Inflammatory macrophage treated with lipopolysaccharide for 4 hours (primary cell): Measurements from ENCODE around the gene KIAA1614.

ENCODE experiments used
- DNase-seq: peaks from one replicate; pipeline ENCODE4 v3.0.0-alpha.2; 2020

KIAA1614 gene

DNA sequence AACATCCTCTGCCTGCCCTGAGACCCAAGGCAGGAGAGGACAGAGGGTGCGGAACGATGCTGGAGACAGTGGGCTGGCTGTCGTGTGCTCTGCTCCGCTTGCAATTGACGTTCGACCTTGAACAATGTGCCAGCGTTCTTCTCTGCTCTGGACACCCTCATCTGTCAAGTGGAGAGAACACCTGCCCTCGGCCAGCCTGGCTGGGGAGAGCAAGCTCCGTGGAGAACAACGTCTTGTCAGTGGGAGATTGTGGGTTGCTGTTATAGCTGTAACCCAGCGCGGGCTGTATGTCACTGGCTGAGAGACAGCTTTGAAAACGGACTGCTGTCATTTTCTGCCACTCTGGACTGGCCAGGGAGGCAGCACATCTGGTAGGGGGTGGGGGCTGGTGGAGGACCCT lies 14.7 kb downstream of the KIAA1614 start:
- no peak for DNase-seq

DNA sequence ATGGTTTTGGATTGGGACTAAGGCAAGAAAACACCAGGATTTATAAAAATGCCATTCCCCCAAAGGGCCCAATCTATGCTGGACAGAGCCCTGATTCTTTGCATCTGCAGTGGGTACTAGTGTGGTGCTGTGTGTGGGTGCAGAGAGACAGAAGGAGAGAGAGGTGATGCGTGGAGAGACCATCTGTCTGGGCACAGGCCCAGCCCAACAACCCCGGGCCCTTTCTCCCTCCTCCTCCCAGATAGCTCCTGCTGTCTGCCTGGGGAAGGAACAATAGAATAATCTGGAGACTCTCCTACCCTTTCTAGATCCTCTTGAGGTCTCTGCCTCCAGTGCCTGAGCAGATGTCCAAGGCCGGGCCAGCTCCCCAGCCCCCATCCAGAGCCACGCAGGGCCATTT lies 15.1 kb downstream of the KIAA1614 start:
- no peak for DNase-seq

DNA sequence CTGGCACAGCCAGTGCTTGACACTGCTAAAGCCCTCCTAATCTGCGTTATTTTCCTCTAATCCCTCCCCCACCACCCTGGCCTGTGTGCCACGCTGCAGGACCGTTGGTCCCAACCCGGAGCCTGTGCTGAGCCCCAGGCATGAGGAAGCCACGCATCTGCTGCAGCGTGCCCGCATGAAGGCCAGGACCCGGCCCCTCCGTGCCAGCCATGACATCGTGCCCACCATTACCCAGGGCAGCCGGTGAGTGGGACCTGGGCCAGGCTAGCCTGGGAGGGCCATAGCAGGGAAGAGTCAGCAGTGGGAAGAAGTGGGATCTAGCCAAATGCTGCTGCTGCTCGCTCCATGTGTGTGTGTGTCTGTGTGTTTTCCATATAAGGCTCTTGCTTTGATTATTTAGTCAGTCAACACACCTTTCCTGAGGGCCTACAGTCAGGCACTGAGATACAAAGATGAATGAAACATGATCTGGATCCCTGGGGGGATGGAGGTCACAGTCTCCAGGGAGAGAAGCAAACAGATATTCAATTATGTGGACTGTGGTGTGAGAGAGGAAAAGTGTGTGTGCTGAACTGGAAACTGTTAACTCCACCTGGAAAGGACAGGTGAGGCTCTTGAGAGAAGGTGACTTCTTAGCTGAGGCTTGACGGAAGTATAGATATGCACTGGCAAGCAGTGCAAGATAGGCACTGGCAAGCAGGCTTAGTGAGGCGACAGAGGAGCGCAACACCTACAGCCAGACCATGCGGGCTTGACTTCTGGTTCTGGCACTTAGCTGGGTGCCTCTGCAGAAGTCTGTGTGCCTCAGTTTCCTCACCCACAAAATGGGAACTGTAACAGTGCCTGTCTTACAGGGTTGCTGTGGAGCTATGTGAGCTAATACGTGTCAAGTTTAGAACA lies 15.9 kb downstream of the KIAA1614 start:
- no peak for DNase-seq

DNA sequence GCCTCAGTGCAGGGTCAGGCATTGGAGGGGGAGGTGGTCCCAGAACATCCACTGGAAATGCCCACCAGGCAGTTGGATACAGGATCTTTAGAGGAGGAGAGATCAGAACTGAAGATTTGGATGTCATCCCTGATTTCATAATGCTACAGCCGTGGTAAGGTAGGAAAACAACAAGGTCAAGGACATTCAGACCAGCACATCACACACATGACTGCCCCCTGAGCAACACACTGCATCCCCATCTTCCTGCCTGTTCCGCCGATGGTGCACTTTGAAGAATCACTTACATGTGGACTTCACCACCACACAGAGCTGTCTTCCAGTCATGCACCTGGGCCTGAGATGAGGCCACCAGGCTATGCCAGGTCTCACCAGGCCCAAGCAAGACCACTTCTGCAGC lies 16.7 kb downstream of the KIAA1614 start:
- DNase-seq = no peak

DNA sequence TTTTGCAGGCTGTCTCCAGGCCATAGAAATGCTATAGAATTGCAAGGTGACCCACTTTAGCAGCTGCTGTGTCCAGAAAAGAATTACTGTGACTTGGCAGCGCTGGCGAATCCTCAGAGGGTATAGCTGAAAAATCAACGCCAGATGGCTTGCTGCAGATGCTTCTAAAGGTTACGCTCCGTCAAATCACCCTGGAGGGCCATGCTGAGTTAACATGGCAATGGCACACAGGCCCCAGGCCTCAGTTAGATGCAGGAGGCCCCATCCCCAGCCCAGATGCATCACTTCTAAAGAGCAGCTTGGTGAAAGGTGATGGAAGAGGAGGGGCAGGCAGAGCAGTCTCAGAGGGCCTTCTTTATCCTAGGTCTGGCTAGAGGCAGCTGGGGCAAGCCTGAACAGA lies 18.0 kb downstream of the KIAA1614 start:
- no peak for DNase-seq

DNA sequence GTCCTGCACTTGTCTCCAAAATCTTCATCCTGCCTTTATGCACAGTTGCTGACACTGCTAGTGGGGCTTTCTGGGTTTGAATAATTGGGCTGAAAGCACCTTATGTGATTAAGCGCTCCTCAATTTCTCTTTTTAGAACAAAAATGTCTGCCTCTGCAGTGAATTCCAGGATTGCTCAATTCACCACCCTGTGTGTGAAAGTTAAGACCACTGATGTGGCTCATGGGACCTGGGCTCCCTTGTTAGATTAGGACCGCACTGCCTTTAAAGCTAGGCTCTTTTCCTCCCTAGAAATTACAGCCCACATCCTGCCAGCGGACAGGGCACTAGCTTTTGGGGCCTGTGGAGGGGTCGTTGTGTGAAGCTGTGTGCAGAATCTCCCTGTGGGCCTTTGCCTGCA lies 18.8 kb downstream of the KIAA1614 start:
- DNase-seq = no peak

DNA sequence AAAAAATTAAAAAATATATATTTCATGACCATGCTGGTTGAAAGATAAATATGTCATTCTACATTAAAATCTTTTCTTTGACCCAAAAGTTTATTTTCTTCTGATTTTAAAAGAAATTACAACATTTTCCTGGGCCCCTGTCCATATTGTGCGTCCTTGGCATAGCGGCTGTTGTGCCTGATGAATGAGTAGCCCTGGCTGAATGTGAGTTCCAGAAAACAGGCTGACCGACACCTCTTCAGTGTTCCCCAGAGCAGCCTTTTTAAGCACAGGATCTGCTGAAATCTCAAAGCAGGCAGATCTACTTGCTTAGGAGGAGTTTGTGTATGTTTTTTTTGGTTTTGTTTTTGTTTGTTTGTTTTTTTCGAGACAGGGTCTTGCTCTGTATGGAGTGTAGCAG lies 19.7 kb downstream of the KIAA1614 start:
- no peak for DNase-seq

DNA sequence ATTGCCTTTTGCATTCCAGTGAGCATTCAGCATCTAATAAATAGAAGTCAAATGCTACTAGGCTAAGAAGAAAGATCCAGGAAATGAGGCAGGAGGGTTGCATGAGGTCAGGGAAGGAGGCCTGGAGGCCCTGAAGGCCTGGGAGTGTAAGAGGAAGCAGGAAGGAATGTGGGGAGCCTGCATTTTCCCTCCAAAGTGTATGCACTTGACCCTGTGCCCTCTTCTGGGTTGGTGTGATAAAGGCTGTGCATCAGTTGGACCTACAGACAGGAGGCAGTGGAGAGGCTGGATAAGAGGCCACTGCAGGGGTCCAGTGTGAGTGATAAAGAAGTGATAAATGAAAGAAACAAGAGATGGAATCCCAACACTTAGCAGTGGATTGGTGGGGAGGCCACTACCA lies 20.4 kb downstream of the KIAA1614 start:
- no peak for DNase-seq

DNA sequence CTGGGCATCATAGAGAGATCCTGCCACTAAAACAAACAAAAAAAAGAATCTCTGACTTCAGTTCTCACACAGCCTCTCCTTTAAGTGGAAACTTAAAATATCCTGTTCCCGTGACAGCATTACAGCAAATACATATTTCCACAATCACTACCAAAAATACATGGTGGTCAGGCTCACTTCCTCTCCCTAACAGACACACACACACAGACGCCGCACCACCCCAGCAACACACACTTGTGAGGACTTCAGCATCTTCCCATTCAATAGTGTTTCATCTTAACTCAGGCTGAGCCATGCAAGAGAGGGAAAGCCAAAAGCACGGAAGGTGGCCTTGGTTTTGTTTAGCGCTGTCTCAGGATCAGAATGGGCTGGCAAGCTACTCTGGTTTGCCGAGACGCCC lies 21.9 kb downstream of the KIAA1614 start:
- DNase-seq = peak; percentile 45

DNA sequence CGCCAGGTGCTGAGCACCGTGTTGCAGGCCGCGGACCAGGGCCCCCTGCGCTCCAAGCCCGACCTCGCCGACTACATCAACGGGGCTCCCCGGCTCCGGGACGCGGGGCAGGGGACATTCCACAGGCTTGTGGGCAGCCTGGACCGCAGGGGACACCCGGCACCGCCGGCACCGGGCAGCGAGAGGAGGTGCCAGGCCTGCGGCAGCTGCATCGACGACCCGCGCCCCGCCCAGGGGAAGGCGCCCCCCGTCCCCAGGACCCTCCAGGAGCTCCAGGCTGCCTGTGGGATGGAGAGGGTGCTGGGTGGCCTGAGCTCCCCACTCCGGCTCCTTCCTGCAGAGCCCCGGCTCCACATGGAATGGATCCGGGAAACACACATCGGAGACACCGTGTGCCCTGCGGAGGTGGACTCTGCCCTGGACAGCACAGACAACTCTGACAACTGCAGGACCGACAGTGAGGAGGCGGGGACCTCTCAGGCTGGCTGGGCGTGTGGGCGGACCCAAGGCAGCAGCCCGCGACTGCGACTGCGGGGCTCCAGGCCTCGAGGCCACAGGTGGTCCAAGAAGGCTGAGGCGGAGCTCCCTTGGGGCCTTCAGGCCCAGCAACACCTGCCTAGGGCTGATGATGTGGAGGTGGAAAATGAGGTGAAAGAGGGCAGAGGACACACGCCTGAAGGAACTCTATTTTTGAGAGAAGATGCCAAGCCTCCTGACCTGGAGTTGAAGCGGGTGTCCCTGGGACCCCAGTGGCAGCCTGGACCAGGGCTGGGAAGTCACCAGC lies 22.8 kb downstream of the KIAA1614 start:
- no peak for DNase-seq

DNA sequence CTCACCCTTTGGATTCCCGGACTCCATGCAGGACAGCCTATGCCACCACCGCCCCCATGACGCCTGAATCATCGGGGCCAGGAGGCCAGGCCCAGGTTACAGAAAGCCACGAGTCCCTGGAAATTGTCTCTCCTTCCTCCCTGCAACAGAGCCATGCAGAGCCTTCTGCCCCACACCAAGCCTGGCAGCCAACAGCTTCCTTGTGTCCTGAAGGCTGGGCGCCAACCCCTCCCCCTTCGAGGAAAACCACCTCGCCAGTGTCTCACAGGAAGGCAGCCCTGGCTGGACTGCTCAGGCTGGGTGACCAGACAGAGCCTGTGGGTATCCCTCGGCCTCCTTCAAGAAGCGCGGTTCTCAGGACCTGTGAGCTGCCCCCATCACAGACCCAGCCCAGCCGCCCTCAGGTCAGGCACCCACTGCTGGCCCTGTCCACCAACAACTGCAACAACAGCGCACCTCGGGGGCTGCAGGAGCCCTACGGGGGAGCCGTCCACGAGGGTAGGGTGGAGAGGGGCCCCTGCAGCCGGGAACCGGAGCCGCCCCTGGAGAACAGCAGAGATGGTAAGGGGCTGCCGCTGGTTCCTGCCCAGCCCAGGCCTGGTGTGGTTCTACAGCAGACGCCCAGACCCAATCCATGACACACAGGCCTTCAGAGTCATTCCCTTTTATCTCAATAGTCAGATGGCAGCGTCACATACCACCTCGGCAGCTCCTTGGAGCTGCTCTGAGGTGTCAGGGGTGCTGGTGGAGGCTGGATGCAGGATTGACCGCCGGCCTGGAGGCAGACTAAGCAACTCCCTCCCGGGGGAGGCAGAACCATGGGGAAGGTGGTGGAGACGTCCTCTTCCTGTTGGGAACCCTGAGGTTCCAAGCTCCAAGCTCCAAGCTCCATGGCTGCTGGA lies 23.7 kb downstream of the KIAA1614 start:
- no peak for DNase-seq

DNA sequence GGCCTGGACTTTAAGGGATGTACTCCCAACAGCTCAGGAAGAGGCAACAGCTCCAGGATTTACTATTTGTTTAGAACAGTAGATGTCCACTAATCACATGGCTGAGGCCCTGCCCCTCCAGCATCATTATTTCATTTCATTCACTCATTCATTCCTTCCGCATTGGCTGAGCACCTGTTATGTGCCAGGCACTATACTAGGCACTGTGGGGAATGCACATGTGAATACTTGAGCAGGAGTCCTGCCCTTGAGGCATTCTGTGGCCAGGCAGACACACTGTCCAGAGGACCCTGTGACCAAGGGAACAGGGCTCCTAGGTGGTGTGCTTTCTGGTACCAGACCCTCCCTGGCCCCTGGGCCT lies 24.3 kb downstream of the KIAA1614 start:
- DNase-seq = no peak

DNA sequence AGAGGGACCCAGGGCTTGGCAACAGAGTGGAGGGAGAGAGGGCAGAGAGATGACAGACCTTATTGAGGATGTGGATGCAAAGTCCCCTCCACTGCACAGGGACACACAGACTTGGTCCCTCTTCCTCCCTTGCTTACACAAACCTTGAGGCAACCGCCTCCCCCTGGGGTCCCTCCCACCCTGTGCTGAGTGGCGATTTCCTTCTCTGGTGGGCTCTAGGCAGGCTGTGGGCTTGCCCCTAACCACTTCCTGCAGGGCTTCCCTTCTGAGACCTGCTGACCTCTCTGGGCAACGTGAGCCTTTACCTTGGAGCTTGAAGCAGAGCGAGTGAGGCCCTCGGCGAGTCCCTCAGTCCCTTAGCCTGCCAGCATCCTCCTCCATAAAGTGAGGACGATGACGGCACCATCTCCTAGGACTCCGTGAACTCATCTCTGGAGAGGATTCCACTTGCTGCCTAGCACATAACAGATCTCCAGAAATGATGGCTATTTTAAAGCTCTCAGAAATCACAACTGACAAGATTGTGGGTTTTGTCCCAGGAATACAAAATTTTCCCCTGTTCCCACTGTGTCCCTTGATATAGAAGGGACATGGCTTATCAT lies 25.0 kb downstream of the KIAA1614 start:
- DNase-seq = no peak

DNA sequence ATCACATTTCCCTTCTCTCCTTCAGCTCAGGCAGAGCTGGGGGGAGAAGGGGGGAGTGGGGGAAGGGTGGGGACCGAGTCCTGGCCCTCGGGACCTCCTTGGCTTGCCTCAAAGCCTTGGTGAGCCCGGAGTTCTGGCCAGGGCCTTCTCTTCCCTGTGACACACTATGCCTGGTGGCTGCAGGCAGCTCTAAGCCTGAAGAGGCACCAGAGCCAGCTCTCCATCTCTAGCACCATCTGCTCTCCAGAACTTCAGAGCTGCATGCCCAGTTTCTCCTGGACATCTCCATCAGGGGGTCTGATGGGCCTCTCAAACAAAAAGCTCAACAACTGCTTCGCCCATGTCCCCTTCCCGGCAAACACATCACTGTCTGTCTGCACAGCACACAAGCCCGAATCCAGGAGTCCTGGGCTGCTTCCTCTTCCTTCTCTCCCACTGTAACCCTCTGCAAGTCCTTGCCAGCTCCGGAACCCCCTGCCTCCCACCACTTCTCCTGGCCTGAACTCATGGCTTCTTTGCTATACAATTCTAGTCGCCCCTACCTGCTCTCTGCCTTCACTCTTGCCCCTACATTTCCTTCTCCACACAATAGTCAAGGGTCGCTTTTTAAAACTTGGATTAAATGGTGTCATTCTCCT lies 26.5 kb downstream of the KIAA1614 start:
- no peak for DNase-seq

DNA sequence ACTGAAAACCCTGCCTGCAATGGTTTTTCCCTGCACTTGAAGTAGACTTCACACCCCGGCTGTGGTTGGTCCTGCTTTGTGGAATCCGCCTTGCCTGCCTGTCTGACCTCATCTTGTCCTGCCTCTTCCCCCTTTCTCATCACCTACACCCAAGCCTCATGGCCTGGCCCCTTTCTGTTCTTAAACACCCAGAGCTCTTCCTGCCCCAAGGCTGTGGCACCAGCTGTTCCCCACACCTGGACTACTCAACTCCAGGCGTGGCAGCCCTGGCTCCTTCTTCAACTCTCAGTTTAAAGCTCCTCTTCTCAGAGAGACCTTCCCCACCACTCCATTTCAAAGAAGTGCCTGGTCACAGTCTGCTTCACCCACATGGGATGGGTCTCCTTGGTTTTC lies 27.0 kb downstream of the KIAA1614 start:
- DNase-seq = no peak

DNA sequence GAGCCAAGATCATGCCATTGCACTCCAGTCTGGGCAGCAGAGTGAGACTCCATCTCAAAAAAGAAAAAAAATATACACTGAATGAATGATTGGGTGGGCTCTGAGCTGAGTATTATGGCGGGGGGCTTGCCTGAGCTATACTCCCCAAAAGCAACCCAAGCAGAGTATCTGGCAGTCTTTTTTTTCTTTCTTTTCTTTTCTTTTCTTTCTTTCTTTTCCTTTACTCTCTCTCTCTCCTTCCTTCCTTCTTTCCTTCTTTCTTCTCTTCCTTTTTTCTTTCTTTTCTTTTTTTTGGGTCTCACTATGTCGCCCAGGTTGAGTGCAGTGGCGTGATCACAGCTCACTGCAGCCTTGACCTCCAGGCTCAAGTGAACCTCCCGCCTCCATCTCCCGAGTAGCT lies 27.7 kb downstream of the KIAA1614 start:
- DNase-seq = no peak

DNA sequence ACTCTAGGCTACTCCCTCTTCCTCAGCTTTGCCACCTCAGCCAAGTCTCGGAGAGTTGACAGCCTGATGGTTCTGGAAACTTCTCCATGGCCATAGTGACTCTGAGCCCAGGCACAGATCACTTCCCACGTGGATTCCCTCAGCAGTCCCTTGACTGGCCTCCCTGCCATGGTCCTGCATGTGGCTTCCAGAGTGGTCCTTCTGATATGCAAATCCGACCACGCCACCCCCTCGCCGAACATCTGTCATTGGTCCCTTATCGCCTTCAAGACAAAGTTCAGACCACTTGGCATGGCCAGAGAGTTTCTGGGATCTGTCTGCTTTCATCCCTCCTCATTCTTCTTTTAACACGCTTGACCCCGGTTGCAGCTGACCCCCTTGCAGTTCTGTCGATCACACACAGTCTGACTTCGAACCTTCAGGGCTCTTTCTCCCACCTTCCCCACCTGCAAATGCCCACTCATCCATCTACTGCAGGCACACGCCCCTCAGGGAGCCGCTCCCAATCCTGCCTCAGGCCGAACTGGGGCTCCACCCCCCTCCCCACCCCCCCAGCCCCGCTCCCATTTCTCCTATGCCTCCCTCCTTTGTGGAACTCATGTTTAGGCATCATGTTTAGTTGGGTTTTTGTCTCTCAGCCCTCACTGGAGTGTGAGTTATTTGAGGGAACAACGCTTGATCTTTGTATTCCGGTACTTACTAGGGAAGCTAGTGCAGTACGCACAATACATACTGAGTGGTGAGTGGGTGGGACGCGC lies 29.0 kb downstream of the KIAA1614 start:
- no peak for DNase-seq

DNA sequence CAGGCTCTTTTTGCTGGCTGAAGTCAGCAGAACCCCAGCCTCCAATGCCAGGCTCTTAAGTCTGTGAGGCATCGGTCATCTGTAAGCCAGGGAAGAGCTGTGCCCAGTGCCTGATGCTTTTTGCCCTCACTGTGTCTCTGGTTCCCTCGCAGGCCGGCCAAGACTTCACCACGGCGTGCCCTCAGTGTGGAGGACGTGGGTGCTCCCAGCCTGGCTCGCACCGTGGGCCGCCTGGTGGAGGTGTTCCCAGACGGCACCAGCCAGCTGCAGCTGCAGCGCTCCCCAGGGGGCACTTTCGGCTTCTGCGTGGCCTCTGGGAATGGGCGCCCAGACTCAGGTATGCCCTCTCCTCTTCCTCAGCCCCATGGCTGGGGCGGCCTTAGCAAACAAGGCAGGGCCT lies 32.5 kb downstream of the KIAA1614 start:
- no peak for DNase-seq

DNA sequence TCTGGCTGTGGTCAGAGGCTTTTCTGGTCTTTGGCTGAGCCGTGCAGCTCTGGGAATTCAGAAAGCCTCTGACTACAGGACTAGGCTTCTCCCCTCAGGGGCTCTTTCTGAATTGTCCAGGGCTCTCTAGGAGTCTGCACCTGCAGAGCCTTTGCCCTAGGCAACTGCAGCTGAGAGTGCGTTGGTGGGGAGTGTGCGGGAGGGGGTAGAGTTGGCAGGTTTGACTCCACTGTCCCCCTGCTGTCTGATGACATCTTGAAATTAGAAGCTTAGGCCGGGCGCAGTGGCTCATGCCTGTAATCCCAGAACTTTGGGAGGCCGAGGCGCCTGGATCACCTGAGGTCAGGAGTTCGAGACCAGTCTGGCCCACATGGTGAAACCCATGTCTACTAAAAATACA lies 32.9 kb downstream of the KIAA1614 start:
- no peak for DNase-seq

DNA sequence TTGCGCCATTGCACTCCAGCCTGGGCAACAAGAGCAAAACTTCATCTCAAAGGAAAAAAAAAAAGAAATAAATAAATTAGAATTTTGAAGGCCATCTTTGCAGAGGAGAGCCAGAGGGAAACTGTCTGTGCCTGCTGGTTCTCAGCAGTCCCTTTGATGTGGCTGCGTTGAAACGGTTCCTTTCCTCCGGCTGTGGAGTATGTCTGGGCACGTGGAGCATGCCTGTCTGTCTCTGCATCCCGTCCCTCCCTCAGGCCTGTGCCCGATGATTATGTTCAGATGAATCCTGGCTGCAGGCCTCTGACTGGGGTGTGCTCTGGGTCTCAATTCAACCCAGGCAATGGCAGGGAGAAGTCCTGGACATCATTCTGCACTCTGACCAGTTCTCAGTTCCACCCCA lies 33.4 kb downstream of the KIAA1614 start:
- no peak for DNase-seq
